Suprapubic skin (tissue), 4 donors: Measurements from ENCODE around the gene DHX35. TPM values are rescaled to one million over a fixed set of nuclear protein-coding genes. Genes with fewer than 3 reads are reported as not detected.
A peak's percentile ranks its signal among the peaks of the same experiment; 100 is the strongest.

Source experiments
- DNase-seq, 2 donors: peaks; one replicate each; pipeline ENCODE4 v3.0.0-alpha.2; 2019; ENCODE audit warnings: low spot score in 2 of 2
- H3K27ac ChIP-seq: fragments of 200-600 bp; sonication (generic); one replicate; pipeline ENCODE4 v1.5.1; 2019
- H3K27me3 ChIP-seq: fragments of 200-600 bp; sonication (generic); one replicate; pipeline ENCODE4 v1.5.1; 2019
- H3K36me3 ChIP-seq: fragments of 200-600 bp; sonication (generic); one replicate; pipeline ENCODE4 v1.5.1; 2019
- H3K4me1 ChIP-seq: fragments of 200-600 bp; sonication (generic); one replicate; pipeline ENCODE4 v1.5.1; 2019
- H3K4me3 ChIP-seq: fragments of 200-600 bp; sonication (generic); one replicate; pipeline ENCODE4 v1.5.1; 2019; ENCODE audit warnings: mild to moderate bottlenecking
- H3K9me3 ChIP-seq: fragments of 200-600 bp; sonication (generic); one replicate; pipeline ENCODE4 v1.5.1; 2019
- EP300 ChIP-seq: sonication (generic); formaldehyde crosslinking; IDR thresholded peaks from one replicate; pipeline ENCODE4 v1.6.1; 2017; ENCODE audit warnings: antibody characterized with exemption
- POLR2A ChIP-seq, 2 donors: fragments of 450-650 bp; IDR thresholded peaks; one replicate each; pipeline ENCODE4 v1.6.1; 2017; ENCODE audit warnings: antibody characterized with exemption in 2 of 2, mild to moderate bottlenecking in 2 of 2, moderate library complexity in 2 of 2
- POLR2AphosphoS5 ChIP-seq, 3 donors: sonication (generic); formaldehyde crosslinking; IDR thresholded peaks; one replicate each; pipeline ENCODE4 v1.6.1; 2017; ENCODE audit warnings: antibody characterized with exemption in 3 of 3
- WGBS: methylation state at CpG from one replicate; pipeline ENCODE4 v1.1.5; 2018; 5-methylcytosine and 5-hydroxymethylcytosine counted together
- total RNA-seq, 4 donors: library from RNA; depleted of rRNA; stranded (reverse); fragments of >200 nt; gene quantifications; one replicate each; pipeline ENCODE4 v1.1.0, GENCODE V29; 2016
- TF ChIP-seq, protein P1 (sequence below), 2 donors: fragments of 200-600 bp in 1 of 2; fragments of 450-650 bp in 1 of 2; sonication (generic) in 1 of 2; IDR thresholded peaks; one replicate each; pipeline ENCODE4 v1.5.1; 2016 to 2019; ENCODE audit warnings: antibody characterized with exemption in 2 of 2, mild to moderate bottlenecking in 1 of 2, moderate library complexity in 1 of 2

The DHX35 gene
- total RNA-seq, 4 donors from 2014 or later, result 8.4 to 22.9 (median 11.9) TPM

DNA sequence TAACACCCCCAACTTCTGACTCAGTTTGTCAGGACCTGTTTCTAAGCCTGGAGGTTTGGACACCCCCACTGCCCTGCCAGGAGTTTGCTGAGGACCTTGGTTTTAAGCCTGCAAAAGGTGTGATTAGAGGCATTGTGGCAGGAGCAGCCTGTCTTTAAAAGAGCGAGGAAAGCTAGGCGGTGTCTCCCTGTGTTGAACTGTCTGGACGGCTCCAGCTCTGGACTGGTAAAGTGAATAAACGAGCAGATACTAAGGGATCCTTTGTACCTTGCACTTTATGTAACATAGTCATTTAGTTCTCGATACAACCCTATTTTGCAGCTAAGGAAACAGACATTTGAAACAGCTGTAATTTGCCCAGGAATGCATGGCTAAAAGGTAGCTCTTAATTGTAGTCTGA is 21.5 kb upstream of the DHX35 start:
- 97% methylated on average over 5 of the region's 5 CpGs for WGBS
- TF ChIP-seq POLR2A (IDR thresholded peaks at IDR 0.05) (no peak), EP300 (no peak)
- Histone ChIP-seq H3K4me1 (no peaks in the 10 kb centered on the region), H3K27ac (no peak overlapping the region), H3K9me3 (no peaks in the 10 kb centered on the region), H3K4me3 (no peak overlapping the region), H3K27me3 (no peaks in the 10 kb centered on the region), H3K36me3 (no peaks in the 10 kb centered on the region)
- DNase-seq, result peak in 1 of 2 donors; percentile 32

DNA sequence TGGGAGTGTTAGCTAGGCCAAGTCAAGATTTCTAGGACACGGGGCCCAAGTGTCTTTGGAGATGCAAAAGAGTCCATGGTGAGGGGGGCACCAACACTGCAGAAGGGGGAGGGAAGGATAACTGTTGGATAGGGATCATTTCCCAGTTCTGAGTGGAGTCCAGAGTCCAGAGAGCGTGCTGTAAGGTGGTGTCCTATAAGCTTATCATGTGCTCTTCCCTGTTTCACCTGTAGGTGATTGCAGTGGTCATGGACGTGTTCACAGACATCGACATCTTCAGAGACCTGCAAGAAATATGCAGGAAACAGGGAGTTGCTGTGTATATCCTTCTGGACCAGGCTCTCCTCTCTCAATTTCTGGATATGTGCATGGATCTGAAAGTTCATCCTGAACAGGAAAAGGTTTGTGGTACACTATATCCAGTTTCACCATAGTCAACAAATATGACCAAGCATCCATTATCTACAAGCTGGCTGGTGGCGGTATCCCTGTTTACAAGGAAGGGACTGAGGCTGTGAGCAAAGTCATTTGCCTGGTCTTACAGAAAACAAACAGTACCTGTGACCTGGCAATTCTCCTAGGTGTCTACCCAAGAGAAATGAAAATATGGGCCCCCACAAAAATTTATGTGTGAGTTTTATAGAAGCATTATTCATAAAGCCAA is 20.3 kb upstream of the DHX35 start:
- H3K36me3 ChIP-seq, result no peaks in the 10 kb centered on the region
- peak in 1 of 2 donors; percentile 21 for DNase-seq
- no peaks in the 10 kb centered on the region for H3K4me1 ChIP-seq
- no peaks in the 10 kb centered on the region for H3K27me3 ChIP-seq
- H3K9me3 ChIP-seq, result no peaks in the 10 kb centered on the region
- TF ChIP-seq EP300 (no peak), POLR2AphosphoS5 (IDR thresholded peaks at IDR 0.05) (no peak), POLR2A (IDR thresholded peaks at IDR 0.05) (no peak)
- TF ChIP-seq, protein P1, sequence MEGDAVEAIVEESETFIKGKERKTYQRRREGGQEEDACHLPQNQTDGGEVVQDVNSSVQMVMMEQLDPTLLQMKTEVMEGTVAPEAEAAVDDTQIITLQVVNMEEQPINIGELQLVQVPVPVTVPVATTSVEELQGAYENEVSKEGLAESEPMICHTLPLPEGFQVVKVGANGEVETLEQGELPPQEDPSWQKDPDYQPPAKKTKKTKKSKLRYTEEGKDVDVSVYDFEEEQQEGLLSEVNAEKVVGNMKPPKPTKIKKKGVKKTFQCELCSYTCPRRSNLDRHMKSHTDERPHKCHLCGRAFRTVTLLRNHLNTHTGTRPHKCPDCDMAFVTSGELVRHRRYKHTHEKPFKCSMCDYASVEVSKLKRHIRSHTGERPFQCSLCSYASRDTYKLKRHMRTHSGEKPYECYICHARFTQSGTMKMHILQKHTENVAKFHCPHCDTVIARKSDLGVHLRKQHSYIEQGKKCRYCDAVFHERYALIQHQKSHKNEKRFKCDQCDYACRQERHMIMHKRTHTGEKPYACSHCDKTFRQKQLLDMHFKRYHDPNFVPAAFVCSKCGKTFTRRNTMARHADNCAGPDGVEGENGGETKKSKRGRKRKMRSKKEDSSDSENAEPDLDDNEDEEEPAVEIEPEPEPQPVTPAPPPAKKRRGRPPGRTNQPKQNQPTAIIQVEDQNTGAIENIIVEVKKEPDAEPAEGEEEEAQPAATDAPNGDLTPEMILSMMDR (IDR thresholded peaks at IDR 0.05), result no peak
- WGBS, result 94% methylated on average over 5 of the region's 5 CpGs
- no peak overlapping the region for H3K27ac ChIP-seq
- H3K4me3 ChIP-seq, result no peak overlapping the region

DNA sequence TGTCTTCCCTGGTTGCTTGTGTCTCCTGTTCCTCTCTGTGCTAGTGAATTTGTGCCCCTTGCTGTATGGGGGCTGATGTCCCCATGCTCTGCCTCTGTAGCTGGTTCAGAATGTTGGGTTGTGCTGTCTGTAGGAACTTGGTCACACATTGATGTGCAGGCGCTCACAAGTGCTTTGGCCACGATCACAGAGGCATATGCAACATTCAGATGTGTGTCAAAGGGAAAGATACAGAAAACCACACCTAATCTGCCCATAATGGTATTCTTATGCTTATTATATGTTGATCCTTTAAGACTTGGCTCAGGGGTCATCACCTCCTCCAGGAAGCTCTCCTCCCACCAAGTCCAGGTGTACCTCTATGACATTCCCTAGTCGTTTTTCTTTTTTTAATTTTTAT is 17.1 kb upstream of the DHX35 start:
- no peak overlapping the region for H3K4me3 ChIP-seq
- 94% methylated on average over 3 of the region's 3 CpGs for WGBS
- no peak for DNase-seq

DNA sequence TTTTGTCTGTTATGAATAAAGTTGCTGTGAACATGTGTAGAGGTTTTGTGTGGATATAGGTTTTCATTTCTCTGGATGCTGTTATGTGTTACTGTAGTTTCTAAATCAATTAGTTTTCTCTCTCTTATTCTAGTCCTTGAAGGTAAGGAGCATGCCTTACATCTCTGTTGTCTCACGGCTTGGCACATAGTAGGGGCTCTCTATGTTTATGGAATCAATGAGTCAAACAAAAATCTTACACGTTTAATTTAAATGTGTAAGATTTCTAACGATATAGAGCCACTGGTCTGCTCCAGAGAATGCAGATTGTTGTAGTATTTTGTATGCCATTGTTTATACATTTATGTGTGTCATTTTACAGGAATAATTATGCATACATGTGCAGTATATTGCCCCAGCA is 15.3 kb upstream of the DHX35 start:
- Histone ChIP-seq H3K4me1 (no peaks in the 10 kb centered on the region), H3K9me3 (no peaks in the 10 kb centered on the region), H3K4me3 (no peak overlapping the region), H3K27me3 (no peaks in the 10 kb centered on the region), H3K27ac (no peak overlapping the region), H3K36me3 (peaks cover 2% of the 10 kb centered on the region)
- TF ChIP-seq, protein P1 (IDR thresholded peaks at IDR 0.05), result no peak
- TF ChIP-seq EP300 (no peak), POLR2A (IDR thresholded peaks at IDR 0.05) (no peak), POLR2AphosphoS5 (IDR thresholded peaks at IDR 0.05) (no peak)
- no peak for DNase-seq
- 91% methylated on average over 3 of the region's 3 CpGs for WGBS

More for the DNA sequence above, 17.1 kb upstream of the DHX35 start:
- no peaks in the 10 kb centered on the region for H3K4me1 ChIP-seq
- H3K36me3 ChIP-seq, result no peaks in the 10 kb centered on the region
- H3K9me3 ChIP-seq, result no peaks in the 10 kb centered on the region
- no peaks in the 10 kb centered on the region for H3K27me3 ChIP-seq
- no peak overlapping the region for H3K27ac ChIP-seq
- TF ChIP-seq, protein P1 (IDR thresholded peaks at IDR 0.05), result no peak
- no peak for TF ChIP-seq POLR2AphosphoS5 (IDR thresholded peaks at IDR 0.05)
- TF ChIP-seq EP300, result no peak
- no peak for TF ChIP-seq POLR2A (IDR thresholded peaks at IDR 0.05)

DNA sequence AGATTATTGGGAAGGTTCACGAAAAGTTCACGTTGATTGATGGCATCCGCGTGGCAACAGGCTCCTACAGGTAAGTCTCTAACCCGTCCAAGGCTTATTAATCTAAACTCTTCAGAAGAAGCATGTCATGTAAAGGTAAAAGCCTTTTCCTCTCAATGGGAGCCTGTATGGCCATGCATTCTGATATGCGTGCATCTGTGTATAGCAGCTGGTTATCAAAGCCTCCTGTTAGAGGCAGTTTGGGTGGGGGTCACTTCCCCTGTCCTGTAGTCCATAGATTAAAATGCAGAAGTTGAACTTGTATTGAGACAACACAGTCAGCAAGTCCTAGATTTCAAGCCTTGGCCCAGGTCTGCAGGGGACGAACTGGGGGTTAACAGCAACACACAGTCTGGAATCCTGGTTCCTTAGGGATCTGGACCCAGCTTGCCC is 14.2 kb upstream of the DHX35 start:
- Histone ChIP-seq H3K4me3 (no peak overlapping the region), H3K9me3 (no peaks in the 10 kb centered on the region), H3K4me1 (no peaks in the 10 kb centered on the region), H3K27ac (no peak overlapping the region), H3K27me3 (no peaks in the 10 kb centered on the region), H3K36me3 (peaks cover 3% of the 10 kb centered on the region)
- no peak for TF ChIP-seq POLR2AphosphoS5 (IDR thresholded peaks at IDR 0.05)
- no peak for TF ChIP-seq EP300
- no peak for TF ChIP-seq POLR2A (IDR thresholded peaks at IDR 0.05)
- TF ChIP-seq, protein P1 (IDR thresholded peaks at IDR 0.05), result no peak
- 66% methylated on average over 6 of the region's 7 CpGs for WGBS
- DNase-seq, result no peak
